CD4-positive, alpha-beta memory T cell (primary cell): ENCODE measurements around the gene ZMIZ1. TPM values are rescaled to one million over a fixed set of nuclear protein-coding genes. Genes with fewer than 3 reads are reported as not detected.

Source experiments
- CTCF ChIA-PET: fragments of 350-600 bp; sonication (Branson Sonifier 250); formaldehyde crosslinking; loops from one replicate; lab custom pipeline; 2021; ENCODE audit warnings: inconsistent platforms; ENCODE audit not compliant: partially characterized antibody; lab: Charles Lee
- POLR2A ChIA-PET: fragments of 350-600 bp; sonication (Branson Sonifier 250); formaldehyde crosslinking; loops from one replicate; lab custom pipeline; 2021; ENCODE audit not compliant: partially characterized antibody; lab: Charles Lee
- DNase-seq, 5 donors: peaks; one replicate each; pipeline versions ENCODE4 v3.0.0 to v3.0.0-alpha.2; 2020 to 2022; ENCODE audit warnings: mixed read lengths in 1 of 5
- H3K27ac ChIP-seq: one replicate; pipeline ENCODE4 v1.7.0; 2013; ENCODE audit warnings: low read depth, low read length
- H3K27me3 ChIP-seq: 2 replicates; pipeline ENCODE4 v1.7.0; 2013; ENCODE audit warnings: mild to moderate bottlenecking, low read length, moderate library complexity; ENCODE audit not compliant: insufficient read depth
- H3K36me3 ChIP-seq: 2 replicates; pipeline ENCODE4 v1.7.0; 2013; ENCODE audit warnings: mild to moderate bottlenecking, low read length, moderate library complexity; ENCODE audit not compliant: insufficient read depth
- H3K4me1 ChIP-seq: 2 replicates; pipeline ENCODE4 v1.7.0; 2013; ENCODE audit warnings: mild to moderate bottlenecking, low read length, moderate library complexity; ENCODE audit not compliant: insufficient read depth
- H3K4me3 ChIP-seq, 2 donors: one replicate each; pipeline ENCODE4 v1.7.0; 2013; ENCODE audit warnings: low read length in 2 of 2, mild to moderate bottlenecking in 1 of 2
- H3K9me3 ChIP-seq, 2 donors: one replicate each; pipeline ENCODE4 v1.7.0; 2013; ENCODE audit warnings: low read length in 2 of 2, control low read depth in 1 of 2; ENCODE audit not compliant: control insufficient read depth in 1 of 2
- H3K27ac Mint-ChIP-seq, 7 donors: one replicate each; pipeline ENCODE4 v1.8.0; 2020 to 2021; ENCODE audit warnings: mixed read lengths in 7 of 7, mild to moderate bottlenecking in 6 of 7, inconsistent platforms in 3 of 7, moderate library complexity in 3 of 7
- H3K27me3 Mint-ChIP-seq, 2 donors: one replicate each; pipeline ENCODE4 v1.8.0; 2020 to 2021; ENCODE audit warnings: mixed read lengths in 2 of 2
- H3K36me3 Mint-ChIP-seq, 2 donors: one replicate each; pipeline ENCODE4 v1.8.0; 2020 to 2021; ENCODE audit warnings: mixed read lengths in 2 of 2, inconsistent platforms in 1 of 2, mild to moderate bottlenecking in 1 of 2
- H3K4me1 Mint-ChIP-seq, 4 donors: one replicate each; pipeline ENCODE4 v1.8.0; 2020 to 2021; ENCODE audit warnings: mixed read lengths in 4 of 4, mild to moderate bottlenecking in 1 of 4
- H3K4me3 Mint-ChIP-seq, 8 donors: one replicate each; pipeline ENCODE4 v1.8.0; 2020 to 2021; ENCODE audit warnings: mixed read lengths in 8 of 8, mild to moderate bottlenecking in 7 of 8, moderate library complexity in 6 of 8, inconsistent platforms in 3 of 8
- H3K9me3 Mint-ChIP-seq, 8 donors: one replicate each; pipeline ENCODE4 v1.8.0; 2020 to 2021; ENCODE audit warnings: mixed read lengths in 8 of 8, mild to moderate bottlenecking in 5 of 8, inconsistent platforms in 3 of 8, moderate library complexity in 1 of 8
- intact Hi-C: fragments of 100-400 bp; cut with micrococcal nuclease; formaldehyde crosslinking; loops from one replicate; pipeline ENCODE4 v1.15.1; 2023
- polyA plus RNA-seq, 2 donors: library from polyadenylated mRNA; unstranded; fragments of 300-500 nt; fragmentation: Illumina TruSeq; gene quantifications; one replicate each; pipeline ENCODE4 v1.2.3, GENCODE V29; 2021
- total RNA-seq, 2 experiments: library from RNA; stranded (reverse); gene quantifications; one replicate each; pipeline ENCODE4 v1.2.3, GENCODE V29; 2021

The ZMIZ1 gene
- total and polyA plus RNA-seq, 4 experiments from 2014 or later: 0.58 to 25.4 (median 14.0) TPM

- Histone ChIP-seq H3K9me3 (no peaks in the 10 kb centered on the region), H3K27ac (no peak overlapping the region), H3K36me3 (peaks cover 21% of the 10 kb centered on the region), H3K4me1 (peaks cover 9% of the 10 kb centered on the region), H3K4me3 (no peak overlapping the region), H3K27me3 (no peaks in the 10 kb centered on the region)
- DNase-seq: no peak
- H3K27ac Mint-ChIP-seq: no peak overlapping the region
- H3K27me3 Mint-ChIP-seq: no peaks in the 10 kb centered on the region
- H3K9me3 Mint-ChIP-seq: peaks cover 0 to 4% (median 0%) of the 10 kb centered on the region in 8 donors
- ChIA-PET POLR2A (interaction anchor here (1.6 kb wide), 1 partner anchor 9 kb away, joined by 3 read pairs; no protein-coding TSS in a partner anchor), CTCF (interaction anchor here (2.1 to 2.4 kb wide), 2 partner anchors 9 to 17 kb away, joined by 7 to 12 read pairs; no protein-coding TSS in a partner anchor)
- peaks cover 15 to 43% (median 26%) of the 10 kb centered on the region in 4 donors for H3K4me1 Mint-ChIP-seq
- peaks cover 51 to 53% of the 10 kb centered on the region in 2 donors for H3K36me3 Mint-ChIP-seq
- H3K4me3 Mint-ChIP-seq: no peak overlapping the region
- intact Hi-C loops: no loop called here
These were observed 288.4 kb downstream of the ZMIZ1 start for GRCh38 chr10:79357180-79357579.

DNA sequence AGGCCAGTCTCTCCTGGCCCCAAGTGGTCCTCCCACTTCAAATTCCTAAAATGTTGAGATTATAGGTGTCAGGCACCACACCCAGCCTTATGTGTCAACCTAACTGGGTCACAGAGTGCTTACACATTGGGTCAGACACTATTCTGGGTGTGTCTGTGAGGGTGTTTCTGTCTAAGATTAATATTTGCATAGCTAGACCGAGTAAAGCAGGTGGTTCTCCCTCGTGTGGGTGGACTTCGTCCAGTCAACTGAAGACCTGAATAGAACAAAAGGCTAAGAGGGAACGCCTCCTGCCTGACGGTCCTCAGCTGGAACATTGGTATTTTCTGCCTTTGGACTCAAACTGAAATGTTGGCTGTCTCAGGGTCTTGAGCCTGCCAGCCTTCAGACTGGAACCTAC is 290.0 kb downstream of the ZMIZ1 start:
- Mint-ChIP-seq H3K9me3 (peaks cover 0 to 4% (median 0%) of the 10 kb centered on the region in 8 donors), H3K36me3 (peaks cover 34 to 40% of the 10 kb centered on the region in 2 donors), H3K27me3 (peaks cover 0 to 3% of the 10 kb centered on the region in 2 donors), H3K27ac (no peak overlapping the region), H3K4me3 (no peak overlapping the region), H3K4me1 (peaks cover 15 to 44% (median 22%) of the 10 kb centered on the region in 4 donors)
- Histone ChIP-seq H3K4me1 (peaks cover 9% of the 10 kb centered on the region), H3K9me3 (no peaks in the 10 kb centered on the region), H3K36me3 (peaks cover 5% of the 10 kb centered on the region), H3K4me3 (no peak overlapping the region), H3K27me3 (no peaks in the 10 kb centered on the region), H3K27ac (no peak overlapping the region)
- POLR2A ChIA-PET: interaction anchor here (1.6 kb wide), 1 partner anchor 11 kb away, joined by 3 read pairs; no protein-coding TSS in a partner anchor
- CTCF ChIA-PET: interaction anchor here (2.1 to 2.4 kb wide), 2 partner anchors 10 to 15 kb away, joined by 7 to 12 read pairs; no protein-coding TSS in a partner anchor
- intact Hi-C loops: no loop called here
- DNase-seq: no peak

DNA sequence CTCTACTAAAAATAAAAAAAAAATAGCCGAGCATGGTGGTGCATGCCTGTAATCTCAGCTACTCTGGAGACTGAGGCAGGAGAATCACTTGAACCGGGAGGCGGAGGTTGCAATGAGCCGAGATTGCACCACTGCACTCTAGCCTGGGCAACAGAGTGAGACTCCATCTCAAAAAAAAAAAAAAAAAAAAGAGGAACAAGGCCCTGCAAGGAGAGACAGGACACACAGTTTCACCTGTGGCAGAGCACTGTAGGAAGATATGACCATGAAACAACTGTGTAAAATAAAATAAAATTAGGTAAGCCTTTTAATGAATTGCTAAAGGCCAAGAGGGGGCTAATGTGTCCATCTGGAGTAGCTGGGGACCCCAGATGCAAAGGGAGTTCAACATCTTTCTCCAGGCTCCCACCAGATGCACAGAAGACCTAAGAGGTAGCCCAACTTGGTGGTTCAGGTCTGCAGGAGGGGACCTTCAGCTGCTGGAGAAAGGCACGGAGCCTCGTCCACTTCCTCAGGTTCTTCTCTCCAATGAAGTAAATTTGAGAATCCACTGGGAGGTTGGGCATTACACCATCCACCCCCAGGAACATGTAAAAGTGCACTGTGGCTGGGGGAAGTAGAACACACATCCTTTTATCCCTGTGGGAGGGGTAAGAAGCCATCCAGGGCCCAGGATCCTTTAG is 291.2 kb downstream of the ZMIZ1 start:
- H3K9me3 ChIP-seq: no peaks in the 10 kb centered on the region
- H3K4me1 ChIP-seq: peaks cover 9% of the 10 kb centered on the region
- CTCF ChIA-PET: interaction anchor here (1.6 kb wide), 1 partner anchor 14 kb away, joined by 7 read pairs; no protein-coding TSS in a partner anchor
- peaks cover 0 to 5% (median 0%) of the 10 kb centered on the region in 8 donors for H3K9me3 Mint-ChIP-seq
- peak overlapping the region in 1 of 7 donors; percentile 65 for H3K27ac Mint-ChIP-seq
- no peak overlapping the region for H3K4me3 Mint-ChIP-seq
- H3K36me3 ChIP-seq: no peaks in the 10 kb centered on the region
- DNase-seq: no peak
- no peak overlapping the region for H3K27ac ChIP-seq
- peaks cover 23 to 28% of the 10 kb centered on the region in 2 donors for H3K36me3 Mint-ChIP-seq
- H3K27me3 ChIP-seq: no peaks in the 10 kb centered on the region
- H3K27me3 Mint-ChIP-seq: peaks cover 0 to 3% of the 10 kb centered on the region in 2 donors
- intact Hi-C loops: no loop called here
- POLR2A ChIA-PET: interaction anchor here (1.3 kb wide), 1 partner anchor 12 kb away, joined by 4 read pairs; no protein-coding TSS in a partner anchor
- H3K4me1 Mint-ChIP-seq: peaks cover 13 to 37% (median 22%) of the 10 kb centered on the region in 4 donors
- H3K4me3 ChIP-seq: no peak overlapping the region

GRCh38 chr10:79360499-79361342 is 292.0 kb downstream of the ZMIZ1 start:
- H3K4me1 ChIP-seq: peaks cover 9% of the 10 kb centered on the region
- Mint-ChIP-seq H3K4me3 (no peak overlapping the region), H3K9me3 (peaks cover 0 to 5% (median 0%) of the 10 kb centered on the region in 8 donors), H3K27me3 (peaks cover 0 to 3% of the 10 kb centered on the region in 2 donors), H3K36me3 (peaks cover 15 to 21% of the 10 kb centered on the region in 2 donors), H3K27ac (no peak overlapping the region), H3K4me1 (peaks cover 12 to 29% (median 19%) of the 10 kb centered on the region in 4 donors)
- CTCF ChIA-PET: interaction anchor here (1.6 kb wide), 1 partner anchor 13 kb away, joined by 7 read pairs; no protein-coding TSS in a partner anchor
- no peak overlapping the region for H3K27ac ChIP-seq
- no peaks in the 10 kb centered on the region for H3K27me3 ChIP-seq
- POLR2A ChIA-PET: interaction anchor here (1.3 kb wide), 1 partner anchor 12 kb away, joined by 4 read pairs; no protein-coding TSS in a partner anchor
- no peaks in the 10 kb centered on the region for H3K9me3 ChIP-seq
- no peaks in the 10 kb centered on the region for H3K36me3 ChIP-seq
- intact Hi-C loops: no loop called here
- H3K4me3 ChIP-seq: no peak overlapping the region
- no peak for DNase-seq

GRCh38 chr10:79361726-79362397 is 293.1 kb downstream of the ZMIZ1 start:
- Mint-ChIP-seq H3K4me1 (peaks cover 11 to 27% (median 18%) of the 10 kb centered on the region in 4 donors), H3K9me3 (peaks cover 0 to 5% (median 0%) of the 10 kb centered on the region in 8 donors), H3K27me3 (peaks cover 0 to 3% of the 10 kb centered on the region in 2 donors), H3K36me3 (peaks cover 7 to 13% of the 10 kb centered on the region in 2 donors), H3K4me3 (peak overlapping the region in 4 of 8 donors; percentile 2 to 39 (median 17)), H3K27ac (peak overlapping the region in 4 of 7 donors; percentile 8 to 64 (median 41))
- Histone ChIP-seq H3K36me3 (no peaks in the 10 kb centered on the region), H3K9me3 (no peaks in the 10 kb centered on the region), H3K27me3 (no peaks in the 10 kb centered on the region), H3K4me1 (peaks cover 9% of the 10 kb centered on the region), H3K27ac (no peak overlapping the region), H3K4me3 (no peak overlapping the region)
- CTCF ChIA-PET: interaction anchor here (1.1 kb wide), 1 partner anchor 13 kb away, joined by 3 read pairs; no protein-coding TSS in a partner anchor
- POLR2A ChIA-PET: no interaction called here
- intact Hi-C loops: no loop called here
- peak in 1 of 5 donors; percentile 24 for DNase-seq
